B cell (primary cell): ENCODE results near the gene CACNG8.

Source experiments
- CTCF ChIP-seq: fragments of 200-600 bp; IDR thresholded peaks from one replicate; pipeline ENCODE4 v1.8.0; 2022; ENCODE audit warnings: antibody characterized with exemption, mild to moderate bottlenecking
- EZH2 ChIP-seq: IDR thresholded peaks from 2 replicates; pipeline ENCODE4 v1.6.1; 2012; ENCODE audit warnings: borderline replicate concordance, low read depth, mild to moderate bottlenecking, moderate library complexity, low read length; ENCODE audit not compliant: insufficient read depth, poor library complexity, severe bottlenecking

DNA sequence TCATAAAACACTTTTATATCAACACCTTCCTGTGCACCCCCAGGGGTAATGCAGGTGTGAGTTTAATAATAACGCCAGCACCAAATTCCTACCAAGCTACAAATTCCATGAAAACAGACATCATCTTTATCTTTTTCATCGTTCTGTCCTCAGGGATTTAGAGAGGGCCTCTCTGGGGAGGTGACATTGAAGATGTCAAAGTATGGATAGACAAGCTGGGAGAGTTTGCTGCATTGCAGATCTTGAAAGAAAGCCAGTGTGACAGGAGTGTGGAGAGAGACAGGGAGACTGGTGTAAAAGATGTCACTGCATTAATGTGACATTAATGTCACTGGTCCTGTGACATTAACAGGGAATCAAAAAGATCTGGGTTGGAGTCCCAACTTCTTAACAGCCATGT is 38.8 kb downstream of the CACNG8 start:
- TF ChIP-seq CTCF (no peak), EZH2 (no peak)
